Head of caudate nucleus (tissue), 42 donors: ENCODE data around the gene EMID1.

Source experiments
- DNase-seq, 42 donors: peaks; one replicate each; pipeline versions ENCODE4 v3.0.0 to v3.0.0-alpha.2; 2020 to 2021; ENCODE audit warnings: mixed read lengths in 7 of 42
- intact Hi-C: fragments of 100-400 bp; cut with DNase I; formaldehyde crosslinking; loops from one replicate; pipeline ENCODE4 v1.15.0; 2022

Gene EMID1

DNA sequence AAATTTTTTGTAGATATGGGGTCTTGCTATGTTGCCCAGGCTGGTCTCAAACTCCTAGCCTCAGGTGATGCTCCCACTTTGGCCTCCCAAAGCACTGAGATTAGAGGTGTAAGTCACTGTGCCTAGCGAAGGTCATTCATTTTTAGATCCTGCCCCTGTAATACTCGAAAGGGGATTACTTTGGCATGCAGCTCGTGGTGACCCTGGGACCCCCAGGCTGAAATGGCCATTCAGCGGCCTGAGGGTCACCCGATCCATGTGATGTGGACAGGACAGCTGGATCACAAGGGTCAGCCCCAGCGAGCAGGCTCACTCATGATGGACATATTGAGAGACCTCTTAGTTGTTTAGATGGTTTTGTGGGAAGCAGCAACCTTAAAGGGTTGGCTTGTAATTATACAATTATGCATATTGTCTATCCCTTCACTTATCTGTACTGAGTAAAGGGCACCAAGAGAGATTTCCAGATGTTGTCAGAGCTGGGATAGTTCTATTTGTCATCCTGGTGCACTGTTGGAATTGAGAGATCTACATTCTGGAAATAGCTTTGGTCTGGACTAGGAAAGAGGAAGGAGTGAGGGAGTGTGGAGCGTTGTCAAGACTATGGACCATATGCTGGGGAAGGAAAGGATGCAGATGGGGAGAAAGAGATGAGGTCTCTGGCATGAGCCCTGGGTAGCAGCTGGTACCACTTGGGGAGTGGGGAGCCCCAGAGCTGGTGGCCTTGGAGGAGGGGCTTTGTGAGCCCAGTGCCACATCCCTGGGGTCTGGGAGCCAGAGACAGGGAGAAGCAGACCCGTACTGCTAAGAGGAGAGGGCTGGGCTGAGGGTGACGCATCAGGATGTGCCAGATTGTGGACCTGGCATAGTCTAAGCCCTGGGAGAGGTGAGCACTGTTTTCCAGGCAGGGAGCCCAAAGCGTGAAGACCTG is 46.5 kb downstream of the EMID1 start:
- intact Hi-C loops = no loop called here
- DNase-seq = peak in 4 of 42 donors; percentile 2 to 35 (median 19)

DNA sequence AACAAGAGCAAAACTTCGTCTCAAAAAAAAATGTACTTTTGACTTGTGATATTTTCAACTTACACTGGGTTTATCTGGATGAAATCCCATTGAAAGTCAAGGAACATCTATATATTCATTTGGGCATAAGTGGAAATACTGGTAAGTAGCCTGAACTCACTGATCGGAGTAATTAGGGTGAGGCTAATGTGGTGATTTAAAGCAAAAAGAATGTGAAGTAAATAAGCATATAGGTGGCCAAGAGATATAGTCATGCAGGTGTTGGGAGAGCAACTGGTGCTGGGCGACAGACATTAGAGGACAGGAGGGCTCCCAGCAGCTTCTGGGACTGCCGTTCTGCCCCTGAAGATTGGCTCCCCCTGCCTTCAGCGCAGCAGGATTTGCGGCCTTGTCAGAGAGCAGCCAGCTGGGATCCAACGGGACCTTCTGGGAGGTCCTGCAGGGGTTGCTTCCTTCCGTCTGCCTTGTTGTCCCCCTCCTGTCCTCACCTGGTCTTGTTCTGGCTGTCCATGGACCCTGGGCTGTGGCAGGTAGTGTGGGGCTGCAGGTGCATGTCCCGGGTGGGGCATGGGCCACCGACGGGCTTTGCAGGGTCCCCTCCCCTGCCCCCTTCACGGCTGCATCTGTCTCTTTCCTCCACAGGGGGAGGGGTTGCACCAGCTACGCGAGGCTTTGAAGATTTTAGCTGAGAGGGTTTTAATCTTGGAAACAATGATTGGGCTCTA is 48.0 kb downstream of the EMID1 start:
- peak in 2 of 42 donors; percentile 7 to 10 for DNase-seq
- intact Hi-C loops = no loop called here

DNA sequence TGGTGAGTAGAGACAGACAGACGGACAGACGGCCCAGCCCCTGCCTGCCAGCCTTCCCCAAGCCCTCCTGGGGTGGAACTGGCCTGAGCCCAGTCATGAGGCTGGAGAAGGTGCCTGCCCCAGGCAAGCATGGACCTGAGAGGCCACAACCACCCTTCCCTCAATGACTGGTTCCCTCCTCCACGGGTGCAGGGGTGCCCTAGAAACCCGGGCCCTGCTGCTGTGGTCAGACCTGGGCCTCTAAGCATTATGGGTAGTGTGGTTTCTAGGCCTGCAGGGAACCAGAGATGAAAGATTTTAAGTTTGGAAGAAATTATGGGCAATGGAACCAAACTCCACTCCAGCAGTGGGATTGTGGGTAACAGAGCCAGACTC is 48.6 kb downstream of the EMID1 start:
- intact Hi-C loops = no loop called here
- DNase-seq = peak in 1 of 42 donors; percentile 11

GRCh38 chr22:29255064-29255621 is 49.4 kb downstream of the EMID1 start:
- peak in 1 of 42 donors; percentile 4 for DNase-seq
- intact Hi-C loops = no loop called here

GRCh38 chr22:29256606-29257325 is 51.1 kb downstream of the EMID1 start:
- intact Hi-C loops = no loop called here

DNA sequence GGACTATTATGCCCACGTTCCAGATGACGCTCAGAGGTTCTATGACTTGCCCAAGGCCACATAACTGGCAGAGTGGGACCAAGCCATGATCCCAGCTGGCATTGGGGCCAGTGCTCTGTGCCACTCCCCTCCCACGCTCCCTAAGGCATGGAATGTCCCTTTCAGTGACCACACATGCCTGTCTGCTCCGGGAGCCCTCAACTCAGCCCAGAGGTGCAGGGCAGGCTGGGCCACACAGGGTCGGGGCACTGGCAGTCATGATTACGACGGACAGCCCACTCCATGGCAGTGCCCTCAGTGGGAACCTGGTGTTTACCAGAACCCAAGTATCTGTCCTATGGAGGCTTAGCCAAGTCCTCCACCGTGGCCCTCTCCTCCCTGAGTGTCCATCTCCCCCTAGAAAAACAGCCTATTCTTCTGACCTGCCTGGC is 52.1 kb downstream of the EMID1 start:
- intact Hi-C loops = no loop called here
- peak in 2 of 42 donors; percentile 5 to 15 for DNase-seq

More at GRCh38 chr22:29256606-29257325, 51.1 kb downstream of the EMID1 start:
- DNase-seq = peak in 2 of 42 donors; percentile 7 to 15

GRCh38 chr22:29258407-29259252 is 52.9 kb downstream of the EMID1 start:
- intact Hi-C loops = no loop called here
- peak in 3 of 42 donors; percentile 2 to 23 (median 12) for DNase-seq

DNA sequence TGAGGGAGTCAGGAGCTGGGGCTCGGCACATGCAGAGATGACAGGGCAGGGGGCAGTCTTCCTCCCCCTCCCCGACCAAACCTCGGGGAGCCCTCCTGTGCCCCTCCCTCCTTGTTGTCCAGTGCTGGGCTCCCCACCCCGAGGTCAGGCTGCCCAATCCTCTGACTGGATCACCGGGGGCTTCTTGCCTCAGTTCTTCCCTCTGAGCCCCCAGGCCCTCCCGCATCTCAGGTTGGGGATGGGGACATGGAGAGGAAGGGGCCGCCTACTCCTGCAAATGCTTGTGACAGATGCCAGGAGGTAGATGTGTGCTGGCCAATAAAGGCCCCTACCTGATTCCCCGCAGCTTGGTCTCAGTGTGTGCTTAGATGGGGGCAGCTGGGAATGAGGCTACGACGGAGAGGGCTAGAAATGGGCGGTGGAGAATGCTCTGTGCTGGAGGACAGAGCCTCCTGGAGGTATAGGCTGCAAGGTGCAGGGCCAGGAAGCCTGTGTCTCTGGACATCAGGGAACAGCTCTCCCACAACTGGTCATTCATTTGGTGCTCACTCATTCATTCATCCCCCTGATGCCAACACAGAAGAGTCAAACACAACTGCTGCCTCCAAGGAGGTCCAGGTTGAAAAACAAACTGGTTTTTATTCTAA is 53.7 kb downstream of the EMID1 start:
- DNase-seq = peak in 2 of 42 donors; percentile 4 to 7
- intact Hi-C loops = no loop called here

GRCh38 chr22:29260031-29260560 is 54.4 kb downstream of the EMID1 start:
- intact Hi-C loops = no loop called here
- peak in 2 of 42 donors; percentile 9 to 23 for DNase-seq

- intact Hi-C loops = no loop called here
These were observed 55.1 kb downstream of the EMID1 start for GRCh38 chr22:29260601-29261315.

GRCh38 chr22:29263791-29264276 is 58.1 kb downstream of the EMID1 start:
- intact Hi-C loops = no loop called here
- DNase-seq = no peak

More at GRCh38 chr22:29260601-29261315, 55.1 kb downstream of the EMID1 start:
- peak in 2 of 42 donors; percentile 14 to 29 for DNase-seq

- intact Hi-C loops = loop anchor here (5.0 kb wide), 1 partner anchor 42 kb away; the partner anchor contains the start of gene GAS2L1
- peak in 1 of 42 donors; percentile 31 for DNase-seq
These were observed 59.6 kb downstream of the EMID1 start for GRCh38 chr22:29265305-29265704.

DNA sequence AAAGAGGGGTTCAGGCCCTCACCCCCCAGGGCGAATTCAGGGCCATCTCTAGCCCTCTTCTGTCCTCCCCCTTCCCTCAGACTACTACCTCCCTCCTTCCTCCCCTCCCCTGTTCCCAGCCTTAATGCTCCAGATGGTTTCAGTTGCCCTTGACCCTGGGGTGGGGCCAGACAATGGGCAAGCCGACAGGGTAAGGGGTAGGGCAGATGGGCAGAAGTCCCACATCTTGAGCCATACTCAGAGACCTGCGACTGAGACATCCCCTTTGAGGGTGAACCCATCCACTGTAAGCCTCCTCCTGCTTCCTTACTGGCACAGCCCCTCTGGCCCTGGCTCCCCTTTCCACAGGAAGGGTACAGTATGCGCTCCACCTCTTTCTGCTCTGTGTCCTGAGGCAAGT is 60.2 kb downstream of the EMID1 start:
- intact Hi-C loops = loop anchor here (5.0 kb wide), 1 partner anchor 41 kb away; the partner anchor contains the start of gene GAS2L1
- DNase-seq = no peak

DNA sequence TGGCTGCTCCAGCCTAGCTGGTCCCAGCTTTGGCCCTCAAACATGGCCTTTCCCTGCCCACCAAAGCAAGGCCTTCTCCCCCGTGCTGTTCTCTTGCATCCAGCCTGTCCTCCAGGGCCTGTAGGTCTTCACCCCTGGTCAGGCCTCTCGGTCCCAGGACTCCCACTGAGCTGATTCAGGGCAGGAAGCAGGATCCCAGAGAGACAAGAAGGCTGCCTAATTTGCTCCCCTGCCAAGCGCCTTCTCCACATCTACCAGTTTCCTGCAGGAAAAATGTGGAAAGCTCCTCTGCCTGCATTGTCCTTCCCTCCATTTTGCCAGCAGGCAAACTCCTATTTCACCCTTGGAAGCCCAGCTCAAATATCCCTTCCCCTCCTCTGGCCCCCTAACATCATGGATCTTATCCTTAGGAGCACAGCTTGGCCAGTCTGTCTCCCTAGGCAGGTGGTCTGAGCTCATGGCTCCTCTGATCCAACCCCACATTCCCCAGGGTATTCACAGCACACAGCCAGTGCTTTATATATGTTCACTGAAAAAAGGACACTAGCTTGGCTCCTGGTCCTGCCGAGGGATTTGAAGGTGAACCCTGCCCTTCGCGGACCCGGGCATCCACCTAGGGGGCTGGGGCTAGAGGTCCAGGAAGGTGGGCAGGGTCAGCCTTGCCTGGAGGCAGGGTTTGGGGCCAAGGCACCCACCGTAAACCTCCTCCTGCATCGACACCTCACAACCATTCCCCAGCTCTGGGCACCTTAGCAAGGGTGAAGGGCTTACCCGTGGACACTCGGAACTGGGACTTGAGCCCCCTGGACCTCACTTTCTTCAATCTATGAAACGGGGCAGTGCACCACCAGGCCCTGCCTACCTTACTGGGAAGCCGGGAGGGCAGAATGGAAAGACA is 61.1 kb downstream of the EMID1 start:
- peak in 1 of 42 donors; percentile 33 for DNase-seq
- intact Hi-C loops = loop anchor here (5.0 kb wide), 1 partner anchor 40 kb away; the partner anchor contains the start of gene GAS2L1

DNA sequence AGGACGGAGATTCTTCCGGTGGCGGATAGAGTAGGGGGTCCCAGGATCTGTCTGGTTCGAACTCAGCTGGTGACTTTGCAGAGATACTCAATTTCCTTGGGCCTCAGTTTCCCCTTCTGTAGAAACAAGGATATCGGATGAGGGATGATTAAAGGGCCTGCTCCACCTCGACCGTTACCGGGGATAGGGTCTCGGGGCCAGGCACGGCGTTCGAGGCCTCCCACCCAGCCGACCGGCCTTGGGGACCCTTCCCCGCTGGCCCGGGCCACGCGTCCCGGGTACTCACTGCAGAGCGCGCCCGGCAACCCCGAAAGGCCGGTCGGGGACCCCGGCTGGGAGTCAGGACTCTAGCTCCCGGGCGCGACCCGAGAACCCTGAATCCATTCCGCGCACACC is 61.8 kb downstream of the EMID1 start:
- intact Hi-C loops = loop anchor here (5.0 kb wide), 1 partner anchor 40 kb away; the partner anchor contains the start of gene GAS2L1
- DNase-seq = peak in 1 of 42 donors; percentile 15
